Upper lobe of left lung (tissue), 6 donors: ENCODE results near the gene BRIX1. TPM values are rescaled to one million over a fixed set of nuclear protein-coding genes. Genes with fewer than 3 reads are reported as not detected.

Experiments used
- ATAC-seq, 2 donors: fragments of 200-7000 bp; cut with Tn5 transposase; one replicate each; pipeline ENCODE4 v1.9.1; 2022; ENCODE audit warnings: mild to moderate bottlenecking in 2 of 2, moderate library complexity in 2 of 2; ENCODE audit not compliant: low FRiP score in 2 of 2
- DNase-seq, 2 donors: peaks; one replicate each; pipeline ENCODE4 v3.0.0-alpha.2; 2019 to 2020
- H3K27ac ChIP-seq, 4 donors: fragments of 200-600 bp; sonication (generic); one replicate each; pipeline ENCODE4 v1.5.1; 2016 to 2019
- H3K27me3 ChIP-seq, 4 donors: fragments of 200-600 bp; sonication (generic); one replicate each; pipeline ENCODE4 v1.5.1; 2017 to 2019
- H3K36me3 ChIP-seq, 4 donors: fragments of 200-600 bp; sonication (generic); one replicate each; pipeline ENCODE4 v1.5.1; 2016 to 2019
- H3K4me1 ChIP-seq, 4 donors: fragments of 200-600 bp; sonication (generic); one replicate each; pipeline ENCODE4 v1.5.1; 2018 to 2019
- H3K4me3 ChIP-seq, 4 donors: fragments of 200-600 bp; sonication (generic); one replicate each; pipeline ENCODE4 v1.5.1; 2017 to 2019; ENCODE audit warnings: mild to moderate bottlenecking in 2 of 4, moderate library complexity in 1 of 4
- H3K9me3 ChIP-seq, 4 donors: fragments of 200-600 bp; sonication (generic); one replicate each; pipeline ENCODE4 v1.5.1; 2018 to 2019
- CTCF ChIP-seq, 6 experiments: fragments of 450-650 bp in 4 of 6; fragments of 200-600 bp in 2 of 6; sonication (generic) in 2 of 6; IDR thresholded peaks; one replicate each; pipeline ENCODE4 v1.5.1; 2016 to 2019; ENCODE audit warnings: antibody characterized with exemption in 6 of 6
- EP300 ChIP-seq, 4 donors: sonication (generic); formaldehyde crosslinking; IDR thresholded peaks; one replicate each; pipeline ENCODE4 v1.5.1; 2017; ENCODE audit warnings: antibody characterized with exemption in 4 of 4, control low read depth in 2 of 4
- POLR2A ChIP-seq, 4 donors: fragments of 450-650 bp; IDR thresholded peaks; one replicate each; pipeline ENCODE4 v1.5.1; 2016 to 2017; ENCODE audit warnings: antibody characterized with exemption in 4 of 4, mild to moderate bottlenecking in 2 of 4
- POLR2AphosphoS5 ChIP-seq, 2 donors: sonication (generic); formaldehyde crosslinking; IDR thresholded peaks; one replicate each; pipeline ENCODE4 v1.5.1; 2017; ENCODE audit warnings: antibody characterized with exemption in 2 of 2
- WGBS, 2 donors: methylation state at CpG; one replicate each; pipeline ENCODE4 v1.1.5; 2017 to 2018; 5-methylcytosine and 5-hydroxymethylcytosine counted together
- total RNA-seq, 6 donors: library from RNA; depleted of rRNA in 4 of 6; stranded (reverse); fragments of >200 nt in 4 of 6; gene quantifications; one replicate each; pipeline versions ENCODE4 v1.1.0 to v1.2.1, GENCODE V29; 2016 to 2021
- donor health status: DM: no; HTN: no; CAD: no; lungs with moderate emphysema.
- donor health status: DM: no; HTN: yes; CAD: no; lungs with severe emphysema.

BRIX1 gene
- total RNA-seq, 6 donors from 2014 or later: 7.9 to 30.4 (median 19.0) TPM

GRCh38 chr5:34905564-34905963 lies 9.9 kb upstream of the BRIX1 start:
- no peaks in the 10 kb centered on the region for H3K9me3 ChIP-seq
- DNase-seq (no peak), ATAC-seq (no peak)
- TF ChIP-seq POLR2AphosphoS5 (IDR thresholded peaks at IDR 0.05) (no peak), EP300 (IDR thresholded peaks at IDR 0.05) (no peak), CTCF (IDR thresholded peaks at IDR 0.05) (no peak), POLR2A (IDR thresholded peaks at IDR 0.05) (no peak)
- no peak overlapping the region for H3K27ac ChIP-seq
- no peak overlapping the region for H3K4me3 ChIP-seq
- H3K27me3 ChIP-seq: no peaks in the 10 kb centered on the region
- H3K4me1 ChIP-seq: no peaks in the 10 kb centered on the region
- WGBS, 2 donors: 87 to 88% methylated on average over 2 of the region's 2 CpGs
- peaks cover 0 to 43% (median 8%) of the 10 kb centered on the region in 4 donors for H3K36me3 ChIP-seq

DNA sequence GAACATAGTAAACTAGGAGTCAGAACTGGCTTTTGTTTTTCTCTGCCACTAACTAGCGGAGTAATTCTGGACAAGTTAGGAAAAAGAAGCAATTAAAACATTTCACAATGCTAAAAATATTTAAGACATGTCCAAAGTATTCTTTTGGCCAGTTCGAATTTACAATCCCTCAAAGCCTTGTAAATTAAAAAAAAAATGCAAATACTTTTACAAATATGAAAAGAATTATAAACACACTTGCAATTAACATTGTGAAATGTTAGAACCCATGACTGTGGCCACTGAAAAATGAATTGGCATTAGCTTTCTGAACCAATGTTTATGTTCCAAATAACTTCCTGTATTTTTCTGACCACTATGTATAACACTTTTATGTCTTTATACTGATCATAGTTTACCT lies 2.4 kb upstream of the BRIX1 start:
- 66 to 73% methylated on average over 2 of the region's 2 CpGs for WGBS, 2 donors
- Histone ChIP-seq H3K9me3 (no peaks in the 10 kb centered on the region), H3K27ac (no peak overlapping the region), H3K4me3 (no peak overlapping the region), H3K27me3 (no peaks in the 10 kb centered on the region), H3K4me1 (peaks cover 19 to 36% (median 24%) of the 10 kb centered on the region in 4 donors), H3K36me3 (peaks cover 7 to 41% (median 20%) of the 10 kb centered on the region in 4 donors)
- ATAC-seq (no peak), DNase-seq (no peak)
- TF ChIP-seq CTCF (IDR thresholded peaks at IDR 0.05) (no peak), EP300 (IDR thresholded peaks at IDR 0.05) (no peak), POLR2A (IDR thresholded peaks at IDR 0.05) (no peak), POLR2AphosphoS5 (IDR thresholded peaks at IDR 0.05) (no peak)

GRCh38 chr5:34914671-34915138 lies 806 bp upstream of the BRIX1 start:
- peak; percentile 18 to 46 for ATAC-seq
- Histone ChIP-seq H3K27me3 (no peaks in the 10 kb centered on the region), H3K27ac (peak overlapping the region; percentile 86 to 92 (median 88)), H3K4me3 (peak overlapping the region; percentile 45 to 91 (median 84)), H3K36me3 (peaks cover 7 to 32% (median 17%) of the 10 kb centered on the region in 4 donors), H3K9me3 (no peaks in the 10 kb centered on the region), H3K4me1 (peaks cover 19 to 36% (median 24%) of the 10 kb centered on the region in 4 donors)
- TF ChIP-seq CTCF (IDR thresholded peaks at IDR 0.05): no peak
- no peak for TF ChIP-seq POLR2A (IDR thresholded peaks at IDR 0.05)
- TF ChIP-seq POLR2AphosphoS5 (IDR thresholded peaks at IDR 0.05): no peak
- TF ChIP-seq EP300 (IDR thresholded peaks at IDR 0.05): no peak
- 4 to 5% methylated on average over 14 to 20 of the region's 20 CpGs for WGBS, 2 donors
- DNase-seq: peak in 1 of 2 donors; percentile 32

GRCh38 chr5:34915856-34916192 lies 313 bp downstream of the BRIX1 start:
- Histone ChIP-seq H3K27ac (peak overlapping the region; percentile 86 to 92 (median 88)), H3K4me3 (peak overlapping the region; percentile 79 to 91 (median 86)), H3K27me3 (no peaks in the 10 kb centered on the region), H3K4me1 (peaks cover 19 to 36% (median 24%) of the 10 kb centered on the region in 4 donors), H3K36me3 (peaks cover 10 to 33% (median 15%) of the 10 kb centered on the region in 4 donors), H3K9me3 (no peaks in the 10 kb centered on the region)
- no peak for TF ChIP-seq CTCF (IDR thresholded peaks at IDR 0.05)
- TF ChIP-seq POLR2A (IDR thresholded peaks at IDR 0.05): no peak
- no peak for TF ChIP-seq POLR2AphosphoS5 (IDR thresholded peaks at IDR 0.05)
- TF ChIP-seq EP300 (IDR thresholded peaks at IDR 0.05): no peak
- 0% methylated on average over 20 of the region's 20 CpGs for WGBS, 2 donors
- no peak for DNase-seq
- ATAC-seq: peak; percentile 2 to 30

DNA sequence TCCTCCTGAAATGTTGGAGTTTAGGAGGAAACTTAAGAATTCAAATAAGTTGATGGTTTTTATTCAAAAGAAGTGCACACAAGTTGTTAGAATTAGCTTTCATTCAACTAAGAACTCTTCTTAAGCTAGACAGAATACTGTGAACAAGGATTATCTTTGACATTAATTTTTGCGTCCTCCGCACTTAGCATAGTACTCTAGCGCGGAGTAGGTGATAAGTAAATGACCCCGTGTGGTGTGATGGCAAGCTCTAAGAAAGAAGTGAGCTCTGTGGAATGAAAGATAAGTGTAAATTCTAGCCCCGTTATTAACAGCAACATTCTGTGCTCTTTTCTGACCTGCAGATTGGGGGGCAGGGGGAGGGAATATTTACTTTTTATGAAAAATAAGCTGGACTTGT lies 1.0 kb downstream of the BRIX1 start:
- peak overlapping the region; percentile 79 to 91 (median 86) for H3K4me3 ChIP-seq
- DNase-seq: no peak
- ATAC-seq: no peak
- H3K27me3 ChIP-seq: no peaks in the 10 kb centered on the region
- H3K9me3 ChIP-seq: no peaks in the 10 kb centered on the region
- no peak for TF ChIP-seq POLR2A (IDR thresholded peaks at IDR 0.05)
- TF ChIP-seq CTCF (IDR thresholded peaks at IDR 0.05): no peak
- no peak for TF ChIP-seq EP300 (IDR thresholded peaks at IDR 0.05)
- no peak for TF ChIP-seq POLR2AphosphoS5 (IDR thresholded peaks at IDR 0.05)
- WGBS, 2 donors: 24 to 32% methylated on average over 6 of the region's 6 CpGs
- no peak overlapping the region for H3K27ac ChIP-seq
- peaks cover 19 to 36% (median 24%) of the 10 kb centered on the region in 4 donors for H3K4me1 ChIP-seq
- H3K36me3 ChIP-seq: peaks cover 10 to 33% (median 15%) of the 10 kb centered on the region in 4 donors
